ENCODE results near the gene BCAM.

The BCAM gene

GRCh38 chr19:44803442-44804428 lies 5.2 kb upstream of the BCAM start:
- peaks cover 3% of the 10 kb centered on the region for H3K4me1 Mint-ChIP-seq (ENCODE audit: low read depth)
- peaks cover 7% of the 10 kb centered on the region for H3K27me3 Mint-ChIP-seq
- H3K4me3 Mint-ChIP-seq: no peak overlapping the region
- no peak overlapping the region for H3K27ac Mint-ChIP-seq
- H3K9me3 Mint-ChIP-seq: no peaks in the 10 kb centered on the region
- H3K36me3 Mint-ChIP-seq (ENCODE audit: low read depth): no peaks in the 10 kb centered on the region
- DNase-seq: no peak

GRCh38 chr19:44806291-44806690 lies 2.6 kb upstream of the BCAM start:
- Mint-ChIP-seq H3K4me3 (no peak overlapping the region), H3K4me1 (ENCODE audit: low read depth) (peaks cover 5% of the 10 kb centered on the region), H3K36me3 (ENCODE audit: low read depth) (no peaks in the 10 kb centered on the region), H3K27ac (no peak overlapping the region), H3K9me3 (no peaks in the 10 kb centered on the region), H3K27me3 (peaks cover 27% of the 10 kb centered on the region)
- DNase-seq: no peak

GRCh38 chr19:44807162-44807561 lies 1.7 kb upstream of the BCAM start:
- DNase-seq: no peak
- Mint-ChIP-seq H3K9me3 (no peaks in the 10 kb centered on the region), H3K4me1 (ENCODE audit: low read depth) (peaks cover 5% of the 10 kb centered on the region), H3K27ac (no peak overlapping the region), H3K4me3 (no peak overlapping the region), H3K27me3 (peaks cover 34% of the 10 kb centered on the region), H3K36me3 (ENCODE audit: low read depth) (no peaks in the 10 kb centered on the region)

GRCh38 chr19:44807652-44808462 lies 1.0 kb upstream of the BCAM start:
- Mint-ChIP-seq H3K4me1 (ENCODE audit: low read depth) (peaks cover 5% of the 10 kb centered on the region), H3K9me3 (no peaks in the 10 kb centered on the region), H3K36me3 (ENCODE audit: low read depth) (no peaks in the 10 kb centered on the region), H3K4me3 (no peak overlapping the region), H3K27ac (no peak overlapping the region), H3K27me3 (peaks cover 34% of the 10 kb centered on the region)
- no peak for DNase-seq

GRCh38 chr19:44809577-44810233 lies 802 bp downstream of the BCAM start:
- Mint-ChIP-seq H3K4me3 (no peak overlapping the region), H3K9me3 (no peaks in the 10 kb centered on the region), H3K36me3 (ENCODE audit: low read depth) (no peaks in the 10 kb centered on the region), H3K4me1 (ENCODE audit: low read depth) (peaks cover 5% of the 10 kb centered on the region), H3K27me3 (peaks cover 34% of the 10 kb centered on the region), H3K27ac (no peak overlapping the region)
- no peak for DNase-seq

GRCh38 chr19:44810234-44811121 lies 1.6 kb downstream of the BCAM start:
- Mint-ChIP-seq H3K27ac (no peak overlapping the region), H3K4me3 (no peak overlapping the region), H3K9me3 (no peaks in the 10 kb centered on the region), H3K4me1 (ENCODE audit: low read depth) (peaks cover 5% of the 10 kb centered on the region), H3K36me3 (ENCODE audit: low read depth) (no peaks in the 10 kb centered on the region), H3K27me3 (peaks cover 34% of the 10 kb centered on the region)
- no peak for DNase-seq

- no peak for DNase-seq
- no peak overlapping the region for H3K4me3 Mint-ChIP-seq
- no peaks in the 10 kb centered on the region for H3K36me3 Mint-ChIP-seq (ENCODE audit: low read depth)
- peaks cover 5% of the 10 kb centered on the region for H3K4me1 Mint-ChIP-seq (ENCODE audit: low read depth)
- peaks cover 34% of the 10 kb centered on the region for H3K27me3 Mint-ChIP-seq
- H3K9me3 Mint-ChIP-seq: no peaks in the 10 kb centered on the region
- no peak overlapping the region for H3K27ac Mint-ChIP-seq
These were observed 2.2 kb downstream of the BCAM start for GRCh38 chr19:44811122-44811419.

- H3K27ac Mint-ChIP-seq: no peak overlapping the region
- no peak for DNase-seq
- no peak overlapping the region for H3K4me3 Mint-ChIP-seq
These were observed 3.3 kb downstream of the BCAM start for GRCh38 chr19:44812142-44812718.

GRCh38 chr19:44813070-44813840 lies 4.4 kb downstream of the BCAM start:
- Mint-ChIP-seq H3K27me3 (peaks cover 31% of the 10 kb centered on the region), H3K4me1 (ENCODE audit: low read depth) (peaks cover 5% of the 10 kb centered on the region), H3K27ac (no peak overlapping the region), H3K36me3 (ENCODE audit: low read depth) (no peaks in the 10 kb centered on the region), H3K4me3 (no peak overlapping the region), H3K9me3 (no peaks in the 10 kb centered on the region)
- DNase-seq: no peak

More at GRCh38 chr19:44812142-44812718, 3.3 kb downstream of the BCAM start:
- peaks cover 5% of the 10 kb centered on the region for H3K4me1 Mint-ChIP-seq (ENCODE audit: low read depth)
- no peaks in the 10 kb centered on the region for H3K36me3 Mint-ChIP-seq (ENCODE audit: low read depth)
- no peaks in the 10 kb centered on the region for H3K9me3 Mint-ChIP-seq
- peaks cover 34% of the 10 kb centered on the region for H3K27me3 Mint-ChIP-seq

- no peaks in the 10 kb centered on the region for H3K9me3 Mint-ChIP-seq
- H3K36me3 Mint-ChIP-seq (ENCODE audit: low read depth): no peaks in the 10 kb centered on the region
- H3K4me3 Mint-ChIP-seq: no peak overlapping the region
- no peak overlapping the region for H3K27ac Mint-ChIP-seq
- H3K27me3 Mint-ChIP-seq: peaks cover 26% of the 10 kb centered on the region
- peaks cover 2% of the 10 kb centered on the region for H3K4me1 Mint-ChIP-seq (ENCODE audit: low read depth)
- no peak for DNase-seq
These were observed 5.1 kb downstream of the BCAM start for GRCh38 chr19:44813841-44814470.

GRCh38 chr19:44814517-44814916 lies 5.6 kb downstream of the BCAM start:
- no peaks in the 10 kb centered on the region for H3K9me3 Mint-ChIP-seq

GRCh38 chr19:44816301-44816700 lies 7.4 kb downstream of the BCAM start:
- Mint-ChIP-seq H3K9me3 (no peaks in the 10 kb centered on the region), H3K4me3 (no peak overlapping the region), H3K4me1 (ENCODE audit: low read depth) (no peaks in the 10 kb centered on the region), H3K27ac (no peak overlapping the region), H3K36me3 (ENCODE audit: low read depth) (no peaks in the 10 kb centered on the region), H3K27me3 (peaks cover 8% of the 10 kb centered on the region)
- no peak for DNase-seq

More at GRCh38 chr19:44814517-44814916, 5.6 kb downstream of the BCAM start:
- no peak for DNase-seq
- no peaks in the 10 kb centered on the region for H3K4me1 Mint-ChIP-seq (ENCODE audit: low read depth)
- H3K27ac Mint-ChIP-seq: no peak overlapping the region
- peaks cover 21% of the 10 kb centered on the region for H3K27me3 Mint-ChIP-seq
- H3K36me3 Mint-ChIP-seq (ENCODE audit: low read depth): no peaks in the 10 kb centered on the region
- H3K4me3 Mint-ChIP-seq: no peak overlapping the region

Data from activated T-cell treated with anti-CD3 and anti-CD28 coated beads, Interleukin-2, amount 50 U/mL, for 24 hours (primary cell).